ENCODE data around the gene NANOS1. TPM values are rescaled to one million over a fixed set of nuclear protein-coding genes. Genes with fewer than 3 reads are reported as not detected.

NANOS1 gene, protein sequence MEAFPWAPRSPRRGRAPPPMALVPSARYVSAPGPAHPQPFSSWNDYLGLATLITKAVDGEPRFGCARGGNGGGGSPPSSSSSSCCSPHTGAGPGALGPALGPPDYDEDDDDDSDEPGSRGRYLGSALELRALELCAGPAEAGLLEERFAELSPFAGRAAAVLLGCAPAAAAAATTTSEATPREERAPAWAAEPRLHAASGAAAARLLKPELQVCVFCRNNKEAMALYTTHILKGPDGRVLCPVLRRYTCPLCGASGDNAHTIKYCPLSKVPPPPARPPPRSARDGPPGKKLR
- polyA plus RNA-seq (ENCODE audit: insufficient read length) = 6.7 TPM

DNA sequence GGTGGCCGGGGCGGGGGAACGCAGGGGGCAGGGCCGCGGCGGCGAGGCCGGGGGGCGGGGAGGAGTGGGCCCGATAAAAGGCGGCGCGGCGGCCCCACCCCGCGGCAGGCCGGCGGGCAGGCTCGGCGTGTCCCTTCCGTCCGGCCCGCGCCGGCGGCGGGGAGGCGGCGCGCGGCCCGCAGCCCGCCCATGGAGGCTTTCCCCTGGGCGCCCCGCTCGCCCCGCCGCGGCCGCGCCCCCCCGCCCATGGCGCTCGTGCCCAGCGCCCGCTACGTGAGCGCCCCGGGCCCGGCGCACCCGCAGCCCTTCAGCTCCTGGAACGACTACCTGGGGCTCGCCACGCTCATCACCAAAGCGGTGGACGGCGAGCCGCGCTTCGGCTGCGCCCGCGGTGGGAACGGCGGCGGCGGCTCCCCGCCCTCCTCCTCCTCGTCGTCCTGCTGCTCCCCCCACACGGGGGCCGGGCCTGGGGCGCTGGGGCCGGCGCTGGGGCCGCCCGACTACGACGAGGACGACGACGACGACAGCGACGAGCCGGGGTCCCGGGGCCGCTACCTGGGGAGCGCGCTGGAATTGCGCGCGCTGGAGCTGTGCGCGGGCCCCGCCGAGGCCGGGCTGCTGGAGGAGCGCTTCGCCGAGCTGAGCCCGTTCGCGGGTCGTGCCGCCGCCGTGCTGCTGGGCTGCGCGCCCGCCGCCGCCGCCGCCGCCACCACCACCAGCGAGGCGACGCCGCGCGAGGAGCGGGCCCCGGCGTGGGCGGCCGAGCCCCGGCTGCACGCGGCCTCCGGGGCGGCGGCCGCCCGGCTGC is at the start of gene NANOS1:
NANOS1 (plus strand) TSS at position 102 of the 808 bp plus-strand sequence; CDS start at position 190, 88 bp downstream.
- DNase-seq (ENCODE audit: low read depth) = no peak

- DNase-seq (ENCODE audit: low read depth) = no peak
Observed at GRCh38 chr10:118980135-118980865, 49.2 kb upstream of the NANOS1 start.

- no peak for DNase-seq (ENCODE audit: low read depth)
Observed at GRCh38 chr10:118980870-118981269, 48.6 kb upstream of the NANOS1 start.

DNA sequence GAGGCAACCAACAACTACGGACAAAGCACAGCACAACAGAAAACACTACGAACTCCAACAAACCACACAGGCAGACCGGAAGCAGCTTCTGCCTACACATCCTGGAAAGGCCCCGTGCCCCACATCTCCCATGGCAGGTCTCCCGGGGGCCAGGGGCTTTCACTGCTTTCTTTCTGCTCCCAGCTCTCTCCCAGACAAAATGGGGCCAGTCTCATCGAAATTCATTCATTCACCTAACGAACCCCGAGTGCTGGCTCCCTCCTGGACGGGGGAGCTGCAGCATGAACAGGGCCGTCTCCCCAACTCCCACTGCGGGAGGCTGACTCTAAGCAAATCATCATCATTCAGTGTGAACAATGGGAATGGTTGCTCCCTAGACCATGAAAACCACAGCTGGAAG is 47.6 kb upstream of the NANOS1 start:
- DNase-seq (ENCODE audit: low read depth) = no peak

- no peak for DNase-seq (ENCODE audit: low read depth)
Observed at GRCh38 chr10:118982366-118982765, 47.1 kb upstream of the NANOS1 start.

GRCh38 chr10:118983263-118983662 is 46.3 kb upstream of the NANOS1 start:
- no peak for DNase-seq (ENCODE audit: low read depth)

- no peak for DNase-seq (ENCODE audit: low read depth)
Observed at GRCh38 chr10:118985576-118985975, 43.9 kb upstream of the NANOS1 start.

DNA sequence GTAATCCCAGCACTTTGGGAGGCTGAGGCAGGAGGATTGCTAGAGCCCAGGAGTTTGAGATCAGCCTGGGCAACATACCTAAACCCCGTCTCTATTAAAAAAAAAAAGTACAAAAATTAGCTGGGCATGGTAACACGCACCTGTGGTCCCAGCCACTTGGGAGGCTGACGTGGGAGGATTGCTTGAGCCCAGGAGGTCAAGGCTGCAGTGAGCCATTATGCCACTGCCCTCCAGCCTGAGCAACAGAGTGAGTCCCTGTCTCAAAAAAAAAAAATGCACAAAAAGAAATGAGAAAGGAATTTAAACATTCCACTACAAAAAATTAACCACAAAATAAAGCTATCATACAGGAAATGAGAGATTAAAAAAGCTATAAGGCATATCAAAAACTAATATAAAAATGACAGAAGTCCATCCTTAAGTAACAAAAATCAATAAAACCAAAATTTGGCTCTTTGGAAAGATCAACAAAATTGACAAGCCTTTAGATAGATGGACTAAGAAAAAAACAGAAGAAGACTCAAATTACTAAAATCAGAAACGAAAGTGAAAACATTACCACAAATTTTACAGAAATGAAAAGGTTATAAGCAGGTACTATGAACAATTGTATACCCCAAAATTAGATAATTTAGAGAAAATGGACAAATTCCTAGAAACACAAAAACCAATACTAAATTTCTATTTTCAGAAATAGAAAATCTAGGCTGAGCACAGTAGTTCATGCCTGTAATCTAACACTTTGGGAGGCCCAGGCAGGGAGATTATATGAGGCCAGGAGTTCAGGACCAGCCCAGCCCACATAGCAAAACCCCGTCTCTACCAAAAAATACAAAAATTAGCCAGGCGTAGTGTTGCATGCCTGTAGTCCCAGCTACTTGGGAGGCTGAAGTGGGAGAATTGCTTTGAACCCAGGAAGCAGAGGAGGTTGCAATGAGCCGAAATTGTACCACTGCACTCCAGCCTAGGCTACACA is 42.4 kb upstream of the NANOS1 start:
- no peak for DNase-seq (ENCODE audit: low read depth)

GRCh38 chr10:118990326-118990725 is 39.2 kb upstream of the NANOS1 start:
- DNase-seq (ENCODE audit: low read depth) = no peak

GRCh38 chr10:118992496-118992895 is 37.0 kb upstream of the NANOS1 start:
- DNase-seq (ENCODE audit: low read depth) = no peak

DNA sequence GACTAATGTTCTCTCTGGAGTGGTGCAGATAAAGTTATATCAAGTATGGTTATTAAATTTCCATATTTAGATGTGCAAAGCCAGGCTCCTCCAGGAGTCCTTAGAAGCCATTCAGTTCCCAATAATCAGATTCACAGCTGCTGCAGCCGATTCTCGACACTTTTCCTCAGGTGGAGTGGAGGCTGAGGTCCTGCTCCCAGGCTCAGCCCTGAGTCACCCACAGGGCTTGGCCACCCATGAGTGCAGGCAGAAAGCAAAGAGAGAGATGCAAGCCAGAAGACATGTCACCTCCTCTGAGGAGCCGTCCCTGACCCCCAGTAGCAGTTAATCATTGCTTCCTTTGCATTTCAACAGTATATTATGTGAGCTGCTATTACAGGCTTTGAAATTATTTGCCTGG is 36.3 kb upstream of the NANOS1 start:
- no peak for DNase-seq (ENCODE audit: low read depth)

GRCh38 chr10:118994321-118994720 is 35.2 kb upstream of the NANOS1 start:
- DNase-seq (ENCODE audit: low read depth) = no peak

GRCh38 chr10:118995739-118996138 is 33.8 kb upstream of the NANOS1 start:
- DNase-seq (ENCODE audit: low read depth) = no peak

GRCh38 chr10:118997379-118997778 is 32.1 kb upstream of the NANOS1 start:
- no peak for DNase-seq (ENCODE audit: low read depth)

GRCh38 chr10:118998183-118998582 is 31.3 kb upstream of the NANOS1 start:
- no peak for DNase-seq (ENCODE audit: low read depth)

DNA sequence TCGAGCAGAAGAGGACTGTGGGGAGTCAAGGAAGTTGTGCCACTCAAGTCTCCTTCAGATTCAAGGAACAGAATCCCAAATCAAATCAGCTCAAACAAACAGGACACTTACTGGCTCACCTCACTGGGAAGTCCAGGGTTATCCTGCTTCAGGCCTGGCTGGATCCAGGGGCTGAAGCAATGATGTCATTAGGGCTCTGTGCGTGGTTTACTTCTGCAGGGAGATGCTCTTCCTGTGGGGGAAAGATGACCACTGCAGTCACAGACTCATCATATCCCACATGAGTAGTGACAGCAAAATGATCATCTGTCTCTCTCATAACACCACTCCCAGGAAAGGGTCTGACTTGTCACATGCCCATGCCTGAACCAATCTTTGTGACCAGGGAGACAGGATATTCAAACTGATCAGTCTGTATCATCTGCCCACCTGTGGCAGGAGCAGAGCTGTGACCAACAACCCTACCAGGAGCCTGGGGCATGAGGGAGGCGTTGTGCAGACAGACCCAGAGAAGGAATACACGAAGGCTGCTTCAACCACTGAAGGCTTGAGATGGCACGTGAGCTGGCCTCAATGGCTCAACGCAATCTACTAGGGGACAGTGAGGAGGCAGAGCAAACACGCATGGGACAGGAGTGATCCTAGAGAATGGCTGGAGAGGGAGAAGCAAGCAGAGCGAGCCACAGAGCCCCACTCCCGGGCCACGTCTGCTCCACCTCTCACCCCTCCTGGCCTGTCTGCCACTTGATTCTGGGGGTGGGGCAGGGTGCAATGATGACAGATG is 27.6 kb upstream of the NANOS1 start:
- no peak for DNase-seq (ENCODE audit: low read depth)

GRCh38 chr10:119003572-119004289 is 25.8 kb upstream of the NANOS1 start:
- no peak for DNase-seq (ENCODE audit: low read depth)

- DNase-seq (ENCODE audit: low read depth) = no peak
Observed at GRCh38 chr10:119005362-119006043, 24.0 kb upstream of the NANOS1 start.
